Measurements from ENCODE around the gene RUNX1.

The RUNX1 gene

DNA sequence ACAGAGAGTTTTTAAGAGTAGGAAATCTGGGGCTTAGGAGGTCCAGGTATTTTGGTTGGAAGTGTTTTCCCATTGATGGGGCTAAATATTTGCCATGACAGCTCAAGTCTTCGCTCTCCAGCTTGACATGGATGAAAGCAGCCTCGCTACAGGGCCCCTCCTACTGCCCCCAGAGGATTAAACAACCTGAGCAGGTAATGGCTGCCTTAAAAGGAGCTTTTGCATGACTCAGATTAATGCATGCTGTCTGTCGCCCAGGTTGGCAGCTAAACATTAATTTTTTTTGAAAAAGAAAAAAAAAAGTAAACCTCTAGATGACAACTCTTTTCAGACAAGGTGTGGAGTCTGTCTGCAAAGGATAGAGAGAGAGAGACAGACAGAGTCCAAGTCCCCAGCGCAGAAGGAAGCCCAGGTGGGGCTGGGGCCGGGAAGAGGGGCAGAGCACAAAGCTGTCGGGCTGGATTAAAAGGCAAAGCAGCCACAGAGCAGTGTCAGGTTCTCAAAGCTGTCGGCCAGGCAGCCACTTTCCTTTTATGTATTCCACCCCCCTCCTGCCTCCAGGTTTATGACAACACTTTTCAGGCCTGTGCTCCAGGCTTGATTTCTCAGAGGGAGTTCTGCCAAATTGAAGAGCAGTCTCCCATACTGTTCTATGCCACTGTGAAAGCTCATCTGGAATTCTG lies 252.4 kb downstream of the RUNX1 start:
- in situ Hi-C loops (cut with HindIII; ENCODE audit: low sequenced_read_pairs), result loop anchor here (5.0 kb wide), 1 partner anchor 34 kb away; no protein-coding TSS in a partner anchor
- no peak for DNase-seq (ENCODE audit: low read depth)
- no peak overlapping the region for H3K4me3 ChIP-seq (ENCODE audit: low read depth, low read length)
- TF ChIP-seq CTCF (IDR thresholded peaks at IDR 0.05; ENCODE audit: low read depth, low read length, missing control alignments), result no peak

GRCh38 chr21:34795548-34796180 lies 253.4 kb downstream of the RUNX1 start:
- TF ChIP-seq CTCF (IDR thresholded peaks at IDR 0.05; ENCODE audit: low read depth, low read length, missing control alignments), result no peak
- DNase-seq (ENCODE audit: low read depth), result no peak

GRCh38 chr21:34795175-34795547 lies 253.9 kb downstream of the RUNX1 start:
- no peak for DNase-seq (ENCODE audit: low read depth)
- in situ Hi-C loops (cut with HindIII; ENCODE audit: low sequenced_read_pairs), result loop anchor here (5.0 kb wide), 1 partner anchor 33 kb away; no protein-coding TSS in a partner anchor
- no peak overlapping the region for H3K4me3 ChIP-seq (ENCODE audit: low read depth, low read length)
- TF ChIP-seq CTCF (IDR thresholded peaks at IDR 0.05; ENCODE audit: low read depth, low read length, missing control alignments), result peak; percentile 12

More at GRCh38 chr21:34795548-34796180, 253.4 kb downstream of the RUNX1 start:
- H3K4me3 ChIP-seq (ENCODE audit: low read depth, low read length), result no peak overlapping the region
- in situ Hi-C loops (cut with HindIII; ENCODE audit: low sequenced_read_pairs), result loop anchor here (5.0 kb wide), 1 partner anchor 33 kb away; no protein-coding TSS in a partner anchor

DNA sequence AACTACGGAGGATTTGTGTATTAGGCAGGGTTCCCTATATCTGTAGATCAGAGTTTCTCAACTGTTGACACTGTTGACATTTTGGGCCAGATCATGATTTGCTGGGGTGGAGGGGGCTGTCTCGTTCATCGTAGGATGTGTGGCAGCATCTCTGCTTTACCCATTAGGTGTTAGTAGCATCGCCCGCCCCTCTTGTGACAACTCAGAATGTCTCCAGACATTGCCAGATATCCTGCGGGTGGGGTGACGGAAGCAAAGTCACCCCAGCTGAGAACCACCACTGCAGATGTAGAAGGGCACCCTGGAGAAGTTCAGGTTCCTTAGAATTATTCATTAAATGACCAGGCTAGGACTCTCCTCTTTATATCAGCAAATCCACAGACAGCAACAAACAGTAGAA lies 254.4 kb downstream of the RUNX1 start:
- in situ Hi-C loops (cut with HindIII; ENCODE audit: low sequenced_read_pairs), result loop anchor here (5.0 kb wide), 1 partner anchor 32 kb away; no protein-coding TSS in a partner anchor
- no peak overlapping the region for H3K4me3 ChIP-seq (ENCODE audit: low read depth, low read length)
- no peak for TF ChIP-seq CTCF (IDR thresholded peaks at IDR 0.05; ENCODE audit: low read depth, low read length, missing control alignments)
- DNase-seq (ENCODE audit: low read depth), result no peak

- in situ Hi-C loops (cut with HindIII; ENCODE audit: low sequenced_read_pairs), result no loop called here
- H3K4me3 ChIP-seq (ENCODE audit: low read depth, low read length), result no peak overlapping the region
- TF ChIP-seq CTCF (IDR thresholded peaks at IDR 0.05; ENCODE audit: low read depth, low read length, missing control alignments), result no peak
- DNase-seq (ENCODE audit: low read depth), result no peak
These were observed 255.6 kb downstream of the RUNX1 start for GRCh38 chr21:34793471-34793870.

- no peak for DNase-seq (ENCODE audit: low read depth)
- H3K4me3 ChIP-seq (ENCODE audit: low read depth, low read length), result no peak overlapping the region
- in situ Hi-C loops (cut with HindIII; ENCODE audit: low sequenced_read_pairs), result no loop called here
- TF ChIP-seq CTCF (IDR thresholded peaks at IDR 0.05; ENCODE audit: low read depth, low read length, missing control alignments), result no peak
These were observed 256.5 kb downstream of the RUNX1 start for GRCh38 chr21:34792504-34793089.
